Right ventricle myocardium superior (tissue), 1 donor: ENCODE results near the gene UBLCP1. TPM values are rescaled to one million over a fixed set of nuclear protein-coding genes. Genes with fewer than 3 reads are reported as not detected.
"Not testable (repeated sequence)": the region's sequence is repeated elsewhere in the genome, so short reads cannot be mapped to it uniquely, and the experiment has no call there.

ENCODE experiments used
- ATAC-seq: fragments of 200-7000 bp; cut with Tn5 transposase; one replicate; pipeline ENCODE4 v1.9.1; 2020; ENCODE audit warnings: mild to moderate bottlenecking; ENCODE audit not compliant: poor library complexity
- DNase-seq: peaks from one replicate; pipeline ENCODE4 v3.0.0-alpha.2; 2020
- intact Hi-C: fragments of 100-400 bp; cut with DNase I; formaldehyde crosslinking; loops from one replicate; pipeline ENCODE4 v1.11.2; 2022
- total RNA-seq: library from RNA; stranded (reverse); fragmentation: NEBNext Ultra II Directional; extraction: Animal tissue kit (Norgen Biotek cat#: 25700); gene quantifications from one replicate; pipeline ENCODE4 v1.2.1, GENCODE V29; 2021
- donor health status: DM: no; HTN: yes; CAD: no; lungs with severe emphysema.

The UBLCP1 gene
- total RNA-seq, 1 donor from 2014 or later: 13.3 TPM

DNA sequence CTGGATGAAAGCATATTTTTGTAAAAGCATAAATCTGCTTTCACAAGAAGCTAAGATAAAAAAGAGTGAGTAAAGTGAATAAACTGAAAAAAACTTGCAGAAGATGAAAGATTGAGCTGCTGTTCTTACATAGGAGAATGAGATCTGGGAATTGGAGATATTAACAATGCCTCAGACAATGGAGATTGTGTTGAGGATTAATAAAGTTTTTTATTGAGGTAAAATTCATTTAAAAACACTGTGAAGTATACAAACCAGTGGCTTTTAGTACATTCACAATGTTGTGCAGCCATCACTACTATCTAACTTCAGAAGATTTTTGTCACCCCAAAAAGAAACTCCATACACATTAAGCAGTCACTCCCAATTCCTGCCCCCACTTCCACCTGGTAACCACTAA, 19.7 kb upstream of the UBLCP1 start:
- ATAC-seq (no peak), DNase-seq (no peak)
- intact Hi-C loops: no loop called here

DNA sequence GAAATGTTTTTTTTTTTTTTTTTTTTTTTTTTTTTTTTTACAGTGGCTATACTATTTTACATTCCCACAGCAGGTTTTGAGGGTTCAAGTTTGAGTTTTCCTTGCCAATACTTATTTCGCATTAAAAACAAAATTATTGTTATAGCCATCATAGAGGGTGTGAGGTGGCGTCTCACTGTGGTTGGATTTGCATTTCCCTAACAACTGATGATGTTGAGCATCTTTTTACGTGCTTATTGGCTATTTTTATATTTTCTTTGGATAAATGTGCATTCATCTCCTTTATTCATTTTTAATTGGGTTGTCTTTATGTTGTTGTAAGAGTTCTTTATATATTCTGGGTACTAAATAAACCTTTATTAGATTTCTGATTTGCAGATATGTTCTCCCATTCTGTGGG, 18.9 kb upstream of the UBLCP1 start:
- ATAC-seq: no peak
- intact Hi-C loops: no loop called here

DNA sequence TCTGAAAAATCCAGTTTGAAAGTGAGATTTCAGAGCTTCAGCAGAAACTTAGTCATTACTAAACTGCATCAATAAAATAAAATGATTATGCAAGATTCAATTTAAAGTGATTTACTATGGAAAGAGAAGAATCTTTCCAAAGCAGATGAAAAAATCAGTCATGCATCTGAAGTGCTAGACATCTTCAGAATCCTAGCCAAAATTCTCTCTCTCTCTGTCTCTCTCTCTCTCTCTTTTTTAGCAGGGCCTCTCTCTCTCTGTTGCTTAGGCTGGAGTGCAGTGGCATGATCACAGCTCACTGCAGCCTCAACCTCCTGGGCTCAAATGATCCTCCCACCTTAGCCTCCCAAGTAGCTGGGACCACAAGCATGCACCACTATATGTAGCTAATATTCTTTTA, 18.2 kb upstream of the UBLCP1 start:
- intact Hi-C loops: no loop called here
- DNase-seq: no peak
- ATAC-seq: no peak

More for the DNA sequence above, 18.9 kb upstream of the UBLCP1 start:
- no peak for DNase-seq

DNA sequence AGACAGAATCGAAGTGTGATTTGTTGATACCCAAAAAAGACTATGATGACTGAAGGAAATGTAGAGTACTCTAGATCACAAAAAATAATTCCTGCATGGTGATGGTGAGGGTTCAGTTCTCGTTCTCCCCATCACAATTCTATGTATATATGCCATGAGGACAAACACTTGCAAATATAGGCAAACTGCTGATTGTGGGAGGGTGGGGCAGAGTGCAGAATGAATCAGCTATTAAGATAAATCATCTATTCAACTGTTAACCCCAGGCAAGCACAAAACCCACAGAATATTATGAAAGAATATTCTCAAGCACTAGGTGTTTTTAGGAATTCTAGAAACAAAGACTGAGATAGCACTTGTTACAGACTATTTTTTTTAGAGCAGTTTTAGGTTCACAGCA, 13.9 kb upstream of the UBLCP1 start:
- no peak for DNase-seq
- no peak for ATAC-seq
- intact Hi-C loops: no loop called here

DNA sequence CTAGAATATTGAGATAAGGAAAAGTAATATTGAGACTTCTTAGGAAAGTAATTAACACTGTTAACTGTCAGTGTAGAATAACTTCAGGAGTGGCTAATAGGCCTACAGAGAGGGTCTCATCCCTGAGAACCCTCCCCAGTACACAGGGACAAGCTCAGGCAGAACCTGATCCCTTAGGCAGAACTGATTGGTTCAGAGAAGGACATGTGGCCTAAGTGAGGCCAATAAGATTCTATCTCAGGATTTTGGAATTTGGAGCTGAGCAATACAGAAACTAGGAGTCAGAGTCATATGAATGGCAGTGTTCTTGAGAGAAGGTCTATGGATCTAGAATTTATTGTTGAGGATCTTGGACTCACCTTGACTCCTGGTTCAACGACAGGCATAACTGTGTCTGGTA, 10.9 kb upstream of the UBLCP1 start:
- intact Hi-C loops: no loop called here
- ATAC-seq: no peak
- DNase-seq: no peak

DNA sequence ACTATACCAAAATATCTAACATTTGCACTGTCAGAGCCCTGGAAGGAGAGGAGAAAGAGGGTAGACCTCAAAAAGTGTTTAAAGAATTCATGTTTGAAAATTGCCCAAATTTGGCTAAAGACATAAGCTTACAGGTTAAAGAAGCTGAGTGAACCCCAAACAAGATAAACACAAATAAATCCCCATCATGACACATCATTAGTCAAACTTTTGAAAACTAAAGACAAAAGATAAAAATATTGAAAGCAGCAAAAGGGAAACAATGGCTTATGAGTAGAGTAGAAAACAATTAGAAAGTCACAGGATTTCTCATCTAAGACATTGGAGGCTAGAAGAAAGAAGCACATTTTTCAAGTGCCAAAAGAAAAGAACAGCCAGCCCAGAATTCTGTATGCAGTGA, 6.1 kb upstream of the UBLCP1 start:
- ATAC-seq (no peak), DNase-seq (no peak)
- intact Hi-C loops: no loop called here

DNA sequence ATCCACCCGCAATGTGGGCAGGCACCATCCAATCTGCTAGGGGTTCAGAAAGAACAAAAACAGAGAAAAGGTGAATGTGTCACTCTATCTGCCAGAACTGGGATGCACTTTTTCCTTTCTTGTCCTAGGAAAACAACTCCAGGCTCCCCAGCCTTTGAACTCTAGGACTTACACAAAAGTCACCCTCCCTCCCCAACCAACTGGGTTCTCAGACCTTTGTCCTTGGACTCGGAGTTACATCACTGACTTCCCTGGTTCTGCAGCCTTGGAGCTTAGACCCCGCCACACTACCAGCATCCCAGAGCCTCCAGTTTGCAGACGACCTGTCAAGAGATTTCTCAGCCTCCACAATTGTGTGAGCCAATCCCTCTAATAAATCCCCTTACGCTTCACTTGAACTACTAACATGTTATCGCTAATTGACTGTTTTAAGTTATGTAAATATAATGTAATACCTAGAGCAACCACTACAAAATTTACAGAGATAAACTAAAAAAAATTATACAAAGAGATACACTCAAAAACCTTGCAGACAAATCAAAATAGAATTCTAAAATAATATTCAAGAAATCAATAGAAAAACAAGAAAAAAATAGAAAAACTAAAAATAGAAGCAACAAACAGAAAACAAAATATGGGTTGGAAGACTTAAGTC, 5.3 kb upstream of the UBLCP1 start:
- no peak for DNase-seq
- no peak for ATAC-seq
- intact Hi-C loops: no loop called here

DNA sequence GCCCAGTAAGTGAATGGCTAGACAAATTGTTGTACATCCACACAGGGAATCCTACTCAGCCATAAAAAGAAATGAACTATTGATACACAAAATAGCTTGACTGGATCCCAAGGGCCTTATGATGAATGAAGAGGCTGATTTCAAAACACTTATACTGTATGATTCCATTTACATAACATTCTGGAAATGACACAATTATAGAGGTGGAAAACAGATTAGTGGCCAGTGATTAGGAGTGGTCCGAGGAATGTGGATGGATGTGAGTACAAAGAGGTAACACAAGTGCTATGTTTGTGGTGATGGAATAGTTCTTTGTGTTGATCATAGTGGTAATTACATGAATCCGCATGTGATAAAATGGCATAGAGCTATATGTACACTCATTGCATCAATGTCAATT, 4.7 kb upstream of the UBLCP1 start:
- intact Hi-C loops: no loop called here
- ATAC-seq (no peak), DNase-seq (no peak)

DNA sequence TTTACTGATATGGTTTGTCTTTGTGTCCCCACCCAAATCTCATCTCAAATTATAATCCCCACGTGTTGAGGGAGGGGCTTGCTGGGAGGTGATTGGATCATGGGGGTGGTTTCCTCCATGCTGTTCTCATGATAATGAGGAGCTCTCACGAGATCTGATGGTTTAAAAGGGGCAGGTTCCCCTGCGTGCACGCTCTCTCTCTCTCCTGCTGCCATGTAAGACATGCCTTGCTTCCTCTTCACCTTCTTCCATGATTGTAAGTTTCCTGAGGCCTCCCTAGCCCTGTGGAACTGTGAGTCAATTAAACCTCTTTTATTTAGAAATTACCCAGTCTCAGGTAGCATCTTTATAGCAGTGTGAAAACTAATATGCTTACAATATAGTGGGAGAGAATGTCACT, 2.9 kb upstream of the UBLCP1 start:
- DNase-seq: not testable (repeated sequence)
- intact Hi-C loops: loop anchor here (5.0 kb wide), 2 partner anchors 48 to 98 kb away; no protein-coding TSS in a partner anchor

DNA sequence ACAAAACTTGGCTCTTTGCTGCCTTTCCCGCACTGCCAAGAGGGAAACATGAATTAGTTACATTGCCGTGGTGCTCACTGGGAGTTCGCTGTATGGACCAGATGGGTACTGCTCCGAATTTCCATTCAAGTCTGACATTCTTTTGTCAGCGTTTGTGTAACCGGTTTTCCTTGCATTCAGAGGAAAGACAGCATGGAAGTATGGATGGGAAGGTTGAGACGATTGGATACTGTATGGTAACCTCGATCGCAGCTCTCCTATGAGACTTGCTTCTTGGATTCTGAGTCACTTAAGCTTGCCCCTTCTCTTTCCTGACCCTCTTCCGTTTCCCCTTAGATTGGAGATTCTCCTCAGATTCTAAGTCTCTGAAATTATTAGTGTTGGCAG, 625 bp upstream of the UBLCP1 start:
- intact Hi-C loops: loop anchor here (5.0 kb wide), 2 partner anchors 50 to 100 kb away; no protein-coding TSS in a partner anchor
- DNase-seq: no peak
- peak; percentile 16 for ATAC-seq

More for the DNA sequence above, 2.9 kb upstream of the UBLCP1 start:
- not testable (repeated sequence) for ATAC-seq

DNA sequence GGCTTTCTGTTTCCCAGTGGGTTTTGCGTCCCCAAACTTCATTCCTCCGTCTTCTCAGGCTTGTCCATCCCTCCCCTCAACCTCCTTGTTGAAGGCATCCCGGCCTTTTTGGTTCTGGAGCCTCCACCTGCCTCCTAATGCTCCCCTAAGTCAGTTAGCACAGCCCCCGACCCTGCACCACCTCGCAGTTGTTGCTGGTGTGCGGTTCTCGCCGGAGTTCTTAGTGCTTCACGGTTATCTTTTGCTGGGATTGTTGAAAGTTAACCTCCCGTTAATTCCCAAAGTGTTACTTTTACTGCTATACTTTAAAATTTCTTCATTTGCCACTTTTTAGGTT, 447 bp downstream of the UBLCP1 start:
- peak; percentile 13 for ATAC-seq
- intact Hi-C loops: loop anchor here (5.0 kb wide), 2 partner anchors 51 to 101 kb away; no protein-coding TSS in a partner anchor
- DNase-seq: no peak

DNA sequence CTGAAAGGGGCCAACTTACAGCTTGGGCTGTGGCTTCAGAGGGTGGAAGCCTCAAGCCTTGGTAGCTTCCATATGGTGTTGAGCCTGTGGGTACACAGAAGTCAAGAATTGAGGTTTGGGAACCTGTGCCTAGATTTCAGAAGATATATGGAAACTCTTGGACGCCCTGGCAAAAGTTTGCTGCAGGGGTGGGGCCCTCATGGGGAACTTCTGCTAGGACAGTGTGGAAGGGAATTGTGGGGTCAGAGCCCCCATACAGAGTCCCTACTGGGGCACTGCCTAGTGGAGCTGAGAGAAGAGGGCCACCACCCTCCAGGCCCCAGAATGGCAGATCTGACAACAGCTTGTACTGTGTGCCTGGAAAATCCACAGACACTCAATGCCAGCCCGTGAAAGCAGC, 3.7 kb downstream of the UBLCP1 start:
- intact Hi-C loops, DNase-seq, ATAC-seq: not testable (repeated sequence)

DNA sequence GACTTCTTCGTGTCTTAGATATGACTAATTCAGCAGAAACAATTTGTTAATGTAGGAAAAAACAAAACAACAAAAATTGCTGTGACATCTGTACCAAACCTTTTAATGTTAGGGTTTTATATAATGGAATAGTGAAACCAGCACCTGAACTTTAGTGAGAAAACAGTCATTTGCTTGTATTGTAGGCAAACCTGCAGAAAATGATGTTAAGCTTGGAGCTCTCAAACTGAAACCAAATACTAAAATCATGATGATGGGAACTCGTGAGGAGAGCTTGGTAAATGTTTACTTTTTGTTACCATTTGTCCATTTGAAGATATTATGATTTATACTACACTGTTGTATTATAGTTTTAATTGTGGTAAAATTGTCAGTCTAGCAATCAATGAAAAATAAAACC, 6.6 kb downstream of the UBLCP1 start:
- no peak for DNase-seq
- no peak for ATAC-seq
- intact Hi-C loops: no loop called here

DNA sequence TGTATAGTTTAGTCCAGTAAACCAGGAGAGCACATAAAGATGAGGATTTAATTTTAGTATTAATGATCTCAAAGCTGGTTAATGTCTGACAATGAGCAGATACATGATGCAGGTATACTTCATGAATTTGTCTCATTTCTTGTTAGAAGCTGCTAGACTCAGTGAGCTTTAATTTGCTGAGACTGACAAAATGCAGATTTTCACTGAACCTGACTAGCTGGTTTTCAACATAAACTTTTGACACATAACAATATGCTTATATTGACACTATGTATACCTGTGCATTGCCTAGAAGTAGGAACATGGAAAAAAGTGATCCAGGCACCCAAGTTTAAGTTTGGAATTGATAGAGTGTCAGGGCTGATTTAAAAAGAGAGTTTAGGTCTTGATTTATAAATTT, 10.8 kb downstream of the UBLCP1 start:
- intact Hi-C loops: no loop called here
- DNase-seq: no peak
- no peak for ATAC-seq

DNA sequence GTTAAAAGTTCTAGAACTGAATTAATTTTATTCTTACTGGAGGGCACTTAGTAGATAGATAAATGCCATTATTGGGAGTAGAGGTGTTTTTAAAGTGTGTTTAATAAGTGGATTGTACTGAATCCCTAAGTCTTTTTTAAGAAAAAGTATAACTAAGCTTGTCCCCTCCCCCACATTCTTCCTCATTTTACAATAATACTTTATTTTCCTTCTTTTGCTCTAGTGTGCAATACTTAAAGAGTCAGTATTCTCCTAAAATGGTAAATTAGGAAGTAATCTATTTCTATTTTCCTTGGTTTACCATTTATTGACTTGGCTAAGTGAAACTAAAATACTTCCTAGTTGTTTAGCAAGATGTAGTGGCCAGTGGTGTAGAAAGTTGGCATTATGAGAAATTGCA, 11.6 kb downstream of the UBLCP1 start:
- DNase-seq: no peak
- intact Hi-C loops: no loop called here
- ATAC-seq: no peak

DNA sequence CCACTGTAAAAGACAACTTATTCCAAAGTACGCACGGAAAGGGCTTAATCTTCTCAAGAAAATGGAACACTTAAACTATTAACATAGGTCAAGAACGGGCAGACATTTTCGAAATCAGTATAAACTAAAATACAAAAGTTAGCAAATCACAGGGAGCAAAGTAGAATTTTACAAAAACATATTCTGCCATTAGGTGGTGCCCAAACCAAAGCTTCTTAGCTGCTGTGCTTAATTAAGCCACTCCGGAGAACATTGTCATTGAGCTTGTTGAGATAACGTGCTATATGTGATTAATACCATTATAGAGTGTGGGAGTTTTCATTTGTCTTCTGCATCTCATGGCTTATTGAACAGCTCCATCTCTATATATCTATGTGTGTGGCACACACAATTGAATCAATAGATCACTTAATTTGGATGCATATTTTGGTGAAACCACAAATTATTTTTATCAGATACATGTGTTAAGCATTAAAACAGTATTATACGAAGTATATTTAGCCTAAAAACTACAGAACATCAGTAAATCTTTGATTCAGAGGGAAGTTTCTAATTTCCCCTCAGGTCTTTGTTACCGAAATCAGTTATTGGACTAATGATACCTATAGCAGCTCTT, 23.4 kb downstream of the UBLCP1 start:
- intact Hi-C loops: loop anchor here (5.0 kb wide), 1 partner anchor 701 kb away; no protein-coding TSS in a partner anchor
- ATAC-seq (peak; percentile 55), DNase-seq (no peak)

DNA sequence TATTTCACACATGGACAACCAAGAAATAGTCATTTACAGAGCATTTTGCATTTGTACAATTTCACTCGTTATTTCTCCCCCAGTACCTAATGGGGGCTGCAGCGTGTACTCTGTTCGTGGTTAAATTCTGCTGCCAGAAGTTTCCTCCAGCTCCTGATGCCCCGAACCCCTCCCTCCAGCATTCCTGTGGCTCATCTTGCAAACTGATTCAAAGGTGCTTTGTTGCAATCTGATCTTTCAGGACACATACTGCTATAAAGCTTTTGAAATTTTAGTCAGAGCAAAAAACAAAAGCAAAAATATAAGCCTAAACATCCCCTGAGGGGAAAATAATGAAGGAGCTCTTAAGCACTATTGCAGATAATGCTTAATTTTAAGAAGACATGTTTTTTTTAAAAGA, 27.7 kb downstream of the UBLCP1 start:
- no peak for DNase-seq
- intact Hi-C loops: no loop called here
- no peak for ATAC-seq

DNA sequence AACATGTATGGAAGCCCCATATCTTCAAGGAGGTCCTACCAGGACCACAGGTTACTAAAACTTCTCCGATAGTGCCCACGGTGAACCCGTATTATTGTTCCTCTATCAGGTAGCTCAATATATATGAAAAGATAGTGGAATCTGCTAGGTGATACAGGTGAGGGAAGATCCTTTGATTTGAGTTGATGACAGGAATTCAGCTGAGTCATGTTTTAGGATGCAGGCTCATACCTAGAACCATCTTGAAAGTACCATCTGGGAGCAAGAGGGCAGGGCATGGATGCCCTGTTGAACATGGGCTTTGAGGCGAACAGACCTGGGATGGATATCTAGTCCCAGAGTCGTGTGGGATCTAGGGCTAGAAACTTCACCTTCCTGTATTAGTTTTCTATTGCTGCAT, 31.8 kb downstream of the UBLCP1 start:
- ATAC-seq: no peak
- no peak for DNase-seq
- intact Hi-C loops: no loop called here

DNA sequence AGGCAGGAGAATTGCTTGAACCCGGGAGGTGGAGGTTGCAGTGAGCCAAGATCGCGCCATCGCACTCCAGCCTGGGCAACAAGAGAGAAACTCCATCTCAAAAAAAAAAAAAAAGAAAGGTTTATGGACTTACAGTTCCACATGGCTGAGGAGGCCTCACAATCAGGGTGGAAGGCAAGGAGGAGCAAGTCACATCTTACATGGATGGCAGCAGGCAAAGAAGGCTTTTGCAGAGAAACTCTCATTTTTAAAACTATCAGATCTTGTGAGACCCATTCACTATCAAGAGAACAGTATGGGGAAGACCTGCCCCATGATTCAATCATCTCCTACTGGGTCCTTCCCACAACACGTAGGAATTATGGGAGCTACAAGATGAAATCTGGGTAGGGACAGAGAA, 34.2 kb downstream of the UBLCP1 start:
- ATAC-seq, DNase-seq, intact Hi-C loops: not testable (repeated sequence)

DNA sequence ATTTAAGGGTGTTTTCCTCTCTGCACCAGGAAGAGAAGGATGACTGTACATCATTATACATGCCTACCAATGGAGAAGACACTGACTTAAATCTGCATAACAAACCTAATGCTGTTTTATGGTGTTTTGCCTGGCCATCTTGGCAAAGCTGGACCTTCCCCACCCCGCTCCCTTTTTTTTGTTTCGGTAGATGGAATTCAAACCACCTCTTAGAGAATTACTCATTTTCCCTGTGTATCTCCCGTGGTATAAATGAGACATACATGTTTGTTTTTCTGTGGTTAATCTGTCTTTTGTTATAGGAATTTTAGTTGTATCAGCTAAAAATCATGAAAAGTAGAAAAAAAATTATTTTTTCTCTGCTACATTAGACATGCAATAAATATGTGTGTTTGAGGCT, 38.4 kb downstream of the UBLCP1 start:
- DNase-seq (no peak), ATAC-seq (no peak)
- intact Hi-C loops: no loop called here
